Smooth muscle cell (in vitro differentiated cells): Measurements from ENCODE around the gene ZNF563. TPM values are rescaled to one million over a fixed set of nuclear protein-coding genes. Genes with fewer than 3 reads are reported as not detected.

Experiments used
- DNase-seq: peaks from one replicate; lab custom pipeline; 2025; ENCODE audit not compliant: unreplicated experiment; lab: John Stamatoyannopoulos, UW
- H2AFZ ChIP-seq: fragments of 200-600 bp; sonication (generic); 2 replicates; pipeline ENCODE4 v1.6.0; 2016; ENCODE audit warnings: antibody characterized with exemption, low read depth, mild to moderate bottlenecking
- H3F3A ChIP-seq: fragments of 200-600 bp; sonication (generic); 2 replicates; pipeline ENCODE4 v1.6.0; 2017; ENCODE audit warnings: antibody characterized with exemption, low read depth
- H3K27ac ChIP-seq: fragments of 200-600 bp; sonication (generic); 2 replicates; pipeline ENCODE4 v1.5.1; 2016; ENCODE audit warnings: low read depth, mild to moderate bottlenecking
- H3K27me3 ChIP-seq: fragments of 200-600 bp; sonication (generic); 2 replicates; pipeline ENCODE4 v1.6.1; 2016; ENCODE audit warnings: low read depth, mild to moderate bottlenecking
- H3K36me3 ChIP-seq: fragments of 200-600 bp; sonication (generic); 2 replicates; pipeline ENCODE4 v1.5.1; 2016; ENCODE audit warnings: low read depth
- H3K4me1 ChIP-seq: fragments of 200-600 bp; sonication (generic); 2 replicates; pipeline ENCODE4 v1.5.1; 2016; ENCODE audit warnings: low read depth
- H3K4me2 ChIP-seq: fragments of 200-600 bp; sonication (generic); 2 replicates; pipeline ENCODE4 v1.6.0; 2016; ENCODE audit warnings: mild to moderate bottlenecking
- H3K4me3 ChIP-seq: fragments of 200-600 bp; sonication (generic); 2 replicates; pipeline ENCODE4 v1.5.1; 2016; ENCODE audit warnings: mild to moderate bottlenecking
- H3K79me2 ChIP-seq: fragments of 200-600 bp; sonication (generic); 2 replicates; pipeline ENCODE4 v1.6.0; 2016; ENCODE audit warnings: low read depth, mild to moderate bottlenecking
- H3K9ac ChIP-seq: fragments of 200-600 bp; sonication (generic); 2 replicates; pipeline ENCODE4 v1.6.0; 2016; ENCODE audit warnings: low read depth
- H3K9me3 ChIP-seq: fragments of 200-600 bp; sonication (generic); replicated peaks from 2 replicates; pipeline ENCODE4 v1.5.1; 2016; ENCODE audit warnings: low read depth
- H4K20me1 ChIP-seq: fragments of 200-600 bp; sonication (generic); 2 replicates; pipeline ENCODE4 v1.6.0; 2016; ENCODE audit warnings: low read depth
- CTCF ChIP-seq: fragments of 200-600 bp; sonication (generic); IDR thresholded peaks from 2 replicates; pipeline ENCODE4 v1.5.1; 2017; ENCODE audit warnings: borderline replicate concordance, mild to moderate bottlenecking, antibody characterized with exemption; ENCODE audit not compliant: insufficient read depth, poor library complexity, severe bottlenecking
- WGBS: methylation state at CpG from one replicate; pipeline ENCODE4 v1.1.7; 2016; ENCODE audit warnings: low lambda C conversion rate; 5-methylcytosine and 5-hydroxymethylcytosine counted together
- polyA plus RNA-seq: library from polyadenylated mRNA; unstranded; fragments of >200 nt; fragmentation: Nextera tagmentation; extraction: Ambion mirVana; gene quantifications from 2 replicates; pipeline ENCODE4 v1.2.1, GENCODE V29; 2016
- small RNA-seq: library from RNA; depleted of rRNA; stranded (forward); fragments of <200 nt; gene quantifications from one replicate; pipeline ENCODE3, GENCODE V24; 2014
- total RNA-seq: library from RNA; depleted of rRNA; stranded (reverse); fragments of >200 nt; gene quantifications from 2 replicates; pipeline ENCODE4 v1.2.3, GENCODE V29; 2014

Gene ZNF563
- total and polyA plus RNA-seq, 2 experiments from 2014 or later = 1.1 to 6.7 TPM

- Histone ChIP-seq H3K27me3 (no peaks in the 10 kb centered on the region), H3K4me1 (no peaks in the 10 kb centered on the region), H4K20me1 (no peaks in the 10 kb centered on the region), H3K27ac (no peak overlapping the region), H3F3A (no peaks in the 10 kb centered on the region), H3K9ac (no peak overlapping the region), H3K4me3 (peak overlapping the region; percentile 6), H3K9me3 (peaks cover 82% of the 10 kb centered on the region), H2AFZ (no peak overlapping the region), H3K4me2 (no peak overlapping the region), H3K79me2 (peaks cover 21% of the 10 kb centered on the region), H3K36me3 (peaks cover 84% of the 10 kb centered on the region)
- DNase-seq = no peak
- TF ChIP-seq CTCF = no peak
- 98% methylated on average over 11 of the region's 11 CpGs for WGBS
These were observed 60.2 kb downstream of the ZNF563 start for GRCh38 chr19:12272980-12273901.

- Histone ChIP-seq H3K9ac (no peak overlapping the region), H3K4me1 (no peaks in the 10 kb centered on the region), H3K36me3 (peaks cover 76% of the 10 kb centered on the region), H3K4me3 (peak overlapping the region; percentile 6), H3F3A (no peaks in the 10 kb centered on the region), H3K27me3 (no peaks in the 10 kb centered on the region), H3K79me2 (peaks cover 12% of the 10 kb centered on the region), H4K20me1 (no peaks in the 10 kb centered on the region), H3K9me3 (peaks cover 74% of the 10 kb centered on the region), H3K27ac (no peak overlapping the region), H2AFZ (no peak overlapping the region), H3K4me2 (no peak overlapping the region)
- 98% methylated on average over 5 of the region's 5 CpGs for whole genome bisulfite sequencing
- no peak for TF ChIP-seq CTCF
- no peak for DNase-seq
These were observed 61.0 kb downstream of the ZNF563 start for GRCh38 chr19:12272386-12272785.

GRCh38 chr19:12270854-12271253, 62.6 kb downstream of the ZNF563 start:
- H3K4me3 ChIP-seq = no peak overlapping the region
- no peaks in the 10 kb centered on the region for H3F3A ChIP-seq
- no peak overlapping the region for H3K9ac ChIP-seq
- no peak for DNase-seq
- no peaks in the 10 kb centered on the region for H4K20me1 ChIP-seq
- H3K9me3 ChIP-seq = peaks cover 61% of the 10 kb centered on the region
- H3K27me3 ChIP-seq = no peaks in the 10 kb centered on the region
- 99% methylated on average over 2 of the region's 2 CpGs for WGBS
- H3K79me2 ChIP-seq = no peaks in the 10 kb centered on the region
- H3K4me2 ChIP-seq = no peak overlapping the region
- TF ChIP-seq CTCF = no peak
- H2AFZ ChIP-seq = no peak overlapping the region
- no peaks in the 10 kb centered on the region for H3K4me1 ChIP-seq
- no peak overlapping the region for H3K27ac ChIP-seq
- H3K36me3 ChIP-seq = peaks cover 64% of the 10 kb centered on the region

Small RNA genes within 50 kb of the gene (small RNA-seq; reads per million reads assigned to genes)
- not detected for gene RPS29P23

Other genes with a start within 250 kb of the ZNF563 start
- 1.3 and 4.2 TPM in 2 replicates for gene ZNF20, start 193.3 kb downstream of the ZNF563 start, total RNA-seq
- 0.46 and 1.5 TPM in 2 replicates for gene ZNF20, start 193.3 kb downstream of the ZNF563 start, polyA plus RNA-seq
- gene ZNF625, start 176.9 kb downstream of the ZNF563 start, total RNA-seq = 7.8 and 13.5 TPM in 2 replicates
- gene ZNF625, start 176.9 kb downstream of the ZNF563 start, polyA plus RNA-seq = 0.66 and 1.0 TPM in 2 replicates
- gene ZNF136, start 170.5 kb downstream of the ZNF563 start, total RNA-seq = 5.7 and 14.4 TPM in 2 replicates
- 5.1 and 7.9 TPM in 2 replicates for gene ZNF136, start 170.5 kb downstream of the ZNF563 start, polyA plus RNA-seq
- 5.3 and 5.8 TPM in 2 replicates for gene ZNF44, start 38.8 kb downstream of the ZNF563 start, total RNA-seq
- gene ZNF44, start 38.8 kb downstream of the ZNF563 start, polyA plus RNA-seq = 3.2 and 5.3 TPM in 2 replicates
- gene ZNF442, start 32.0 kb upstream of the ZNF563 start, total RNA-seq = 0.40 and 12.9 TPM in 2 replicates
- gene ZNF442, start 32.0 kb upstream of the ZNF563 start, polyA plus RNA-seq = 0.06 and 0.54 TPM in 2 replicates
- 3.6 and 5.9 TPM in 2 replicates for gene ZNF799, start 67.6 kb upstream of the ZNF563 start, total RNA-seq
- 0.93 and 1.8 TPM in 2 replicates for gene ZNF799, start 67.6 kb upstream of the ZNF563 start, polyA plus RNA-seq
- gene ZNF443, start 107.4 kb upstream of the ZNF563 start, total RNA-seq = 2.4 and 4.1 TPM in 2 replicates
- 0.73 and 3.7 TPM in 2 replicates for gene ZNF443, start 107.4 kb upstream of the ZNF563 start, polyA plus RNA-seq
- 1.2 and 4.0 TPM in 2 replicates for gene ZNF709, start 151.2 kb upstream of the ZNF563 start, total RNA-seq
- gene ZNF709, start 151.2 kb upstream of the ZNF563 start, polyA plus RNA-seq = 0.29 and 1.4 TPM in 2 replicates
- gene ZNF564, start 217.8 kb upstream of the ZNF563 start, total RNA-seq = 6.5 and 6.9 TPM in 2 replicates
- 2.8 and 3.6 TPM in 2 replicates for gene ZNF564, start 217.8 kb upstream of the ZNF563 start, polyA plus RNA-seq